Trophoblast cell (in vitro differentiated cells and primary cell): Measurements from ENCODE around the gene RAD51B.

Experiments
- DNase-seq, 2 donors: peaks; one replicate each; pipeline ENCODE4 v3.0.0-alpha.2; 2016
- H2AFZ ChIP-seq: 2 replicates; pipeline ENCODE4 v1.6.1; 2013; ENCODE audit warnings: low read length, moderate library complexity, mild to moderate bottlenecking; ENCODE audit not compliant: insufficient read depth, poor library complexity
- H2AK5ac ChIP-seq: 2 replicates; pipeline ENCODE4 v1.6.1; 2013; ENCODE audit warnings: mild to moderate bottlenecking, low read length
- H2BK120ac ChIP-seq: 2 replicates; pipeline ENCODE4 v1.6.1; 2013; ENCODE audit warnings: low read length, mild to moderate bottlenecking, moderate library complexity; ENCODE audit not compliant: insufficient read depth, poor library complexity
- H2BK12ac ChIP-seq: 2 replicates; pipeline ENCODE4 v1.6.1; 2013; ENCODE audit warnings: mild to moderate bottlenecking, low read length, moderate library complexity
- H2BK5ac ChIP-seq: 2 replicates; pipeline ENCODE4 v1.6.1; 2013; ENCODE audit warnings: low read length, low read depth, moderate library complexity, mild to moderate bottlenecking; ENCODE audit not compliant: poor library complexity
- H3K14ac ChIP-seq: 2 replicates; pipeline ENCODE4 v1.6.1; 2013; ENCODE audit warnings: mild to moderate bottlenecking, low read length
- H3K18ac ChIP-seq: 2 replicates; pipeline ENCODE4 v1.6.1; 2013; ENCODE audit warnings: mild to moderate bottlenecking, low read length
- H3K23ac ChIP-seq: 2 replicates; pipeline ENCODE4 v1.6.1; 2013; ENCODE audit warnings: low read length
- H3K27ac ChIP-seq: 2 replicates; pipeline ENCODE4 v1.5.1; 2013; ENCODE audit warnings: low read depth, mild to moderate bottlenecking, inconsistent platforms, low read length, moderate library complexity
- H3K27me3 ChIP-seq: 2 replicates; pipeline ENCODE4 v1.6.1; 2013; ENCODE audit warnings: inconsistent platforms, mild to moderate bottlenecking, low read length, moderate library complexity; ENCODE audit not compliant: insufficient read depth
- H3K36me3 ChIP-seq, 2 experiments: 1 replicate in 1 of 2; 2 replicates in 1 of 2; pipeline ENCODE4 v1.6.1; 2013; ENCODE audit warnings: low read length in 2 of 2, mild to moderate bottlenecking in 2 of 2, moderate library complexity in 1 of 2; ENCODE audit not compliant: insufficient read depth in 2 of 2, control insufficient read depth in 1 of 2
- H3K4ac ChIP-seq: 2 replicates; pipeline ENCODE4 v1.6.1; 2013; ENCODE audit warnings: low read depth, mild to moderate bottlenecking, low read length, moderate library complexity
- H3K4me1 ChIP-seq, 2 experiments: 1 replicate in 1 of 2; 2 replicates in 1 of 2; pipeline ENCODE4 v1.6.1; 2013; ENCODE audit warnings: low read length in 2 of 2, mild to moderate bottlenecking in 2 of 2, moderate library complexity in 1 of 2; ENCODE audit not compliant: insufficient read depth in 2 of 2, control insufficient read depth in 1 of 2
- H3K4me2 ChIP-seq: 2 replicates; pipeline ENCODE4 v1.6.1; 2013; ENCODE audit warnings: inconsistent platforms, mild to moderate bottlenecking, low read length, moderate library complexity
- H3K4me3 ChIP-seq: 2 replicates; pipeline ENCODE4 v1.5.1; 2013; ENCODE audit warnings: mild to moderate bottlenecking, low read depth, low read length, inconsistent platforms
- H3K79me1 ChIP-seq: one replicate; pipeline ENCODE4 v1.6.1; 2013; ENCODE audit warnings: low read length
- H3K79me2 ChIP-seq: 2 replicates; pipeline ENCODE4 v1.6.1; 2013; ENCODE audit warnings: low read length, mild to moderate bottlenecking; ENCODE audit not compliant: control insufficient read depth, insufficient read depth, poor library complexity
- H3K9ac ChIP-seq: 2 replicates; pipeline ENCODE4 v1.6.1; 2013; ENCODE audit warnings: mild to moderate bottlenecking, low read length
- H3K9me3 ChIP-seq: 2 replicates; pipeline ENCODE4 v1.6.1; 2013; ENCODE audit warnings: low read depth, mild to moderate bottlenecking, control low read depth, inconsistent platforms, low read length; ENCODE audit not compliant: insufficient read depth
- H4K12ac ChIP-seq: 2 replicates; pipeline ENCODE4 v1.6.1; 2013; ENCODE audit warnings: low read depth, mild to moderate bottlenecking, low read length, moderate library complexity
- H4K8ac ChIP-seq: 2 replicates; pipeline ENCODE4 v1.6.1; 2013; ENCODE audit warnings: low read depth, mild to moderate bottlenecking, low read length, moderate library complexity
- H4K91ac ChIP-seq: one replicate; pipeline ENCODE4 v1.6.1; 2013; ENCODE audit warnings: low read depth, mild to moderate bottlenecking, low read length, moderate library complexity
- WGBS: extraction: QIAGEN DNeasy Blood & Tissue Kit; methylation state at CpG from one replicate; pipeline ENCODE4 v1.1.7; 2013; ENCODE audit warnings: missing lambda C conversion rate; ENCODE audit not compliant: insufficient read length, insufficient coverage; ENCODE audit errors: extremely low coverage; 5-methylcytosine and 5-hydroxymethylcytosine counted together

RAD51B gene

GRCh38 chr14:68148276-68148675 lies 328.7 kb downstream of the RAD51B start:
- H4K8ac ChIP-seq: no peak overlapping the region
- peak in 1 of 2 donors; percentile 18 for DNase-seq

GRCh38 chr14:68148763-68149162 lies 329.2 kb downstream of the RAD51B start:
- no peak overlapping the region for H2AFZ ChIP-seq
- H4K8ac ChIP-seq: no peak overlapping the region
- H3K27ac ChIP-seq: no peak overlapping the region
- no peak overlapping the region for H2AK5ac ChIP-seq
- no peak overlapping the region for H4K12ac ChIP-seq
- no peak overlapping the region for H2BK12ac ChIP-seq
- H3K36me3 ChIP-seq: no peaks in the 10 kb centered on the region
- no peak overlapping the region for H3K18ac ChIP-seq
- no peak for DNase-seq
- no peak overlapping the region for H3K4ac ChIP-seq
- no peaks in the 10 kb centered on the region for H3K27me3 ChIP-seq
- no peak overlapping the region for H3K4me2 ChIP-seq
- H2BK5ac ChIP-seq: no peak overlapping the region
- H2BK120ac ChIP-seq: no peak overlapping the region
- peaks cover 15% of the 10 kb centered on the region for H3K79me1 ChIP-seq
- H3K14ac ChIP-seq: no peak overlapping the region
- peaks cover 7 to 8% of the 10 kb centered on the region in 2 experiments for H3K4me1 ChIP-seq
- no peak overlapping the region for H3K4me3 ChIP-seq
- H3K9ac ChIP-seq: no peak overlapping the region
- H3K9me3 ChIP-seq: no peaks in the 10 kb centered on the region
- no peaks in the 10 kb centered on the region for H3K79me2 ChIP-seq
- no peak overlapping the region for H4K91ac ChIP-seq
- no peak overlapping the region for H3K23ac ChIP-seq

More at GRCh38 chr14:68148276-68148675, 328.7 kb downstream of the RAD51B start:
- Histone ChIP-seq H2BK120ac (no peak overlapping the region), H4K91ac (no peak overlapping the region), H3K9ac (no peak overlapping the region), H3K79me1 (peaks cover 20% of the 10 kb centered on the region), H3K9me3 (no peaks in the 10 kb centered on the region), H3K4me1 (peaks cover 10 to 11% of the 10 kb centered on the region in 2 experiments), H2AK5ac (no peak overlapping the region), H3K4me2 (no peak overlapping the region), H2AFZ (no peak overlapping the region), H3K23ac (no peak overlapping the region), H4K12ac (no peak overlapping the region), H3K79me2 (peaks cover 4% of the 10 kb centered on the region), H3K27ac (no peak overlapping the region), H3K4me3 (no peak overlapping the region), H2BK12ac (no peak overlapping the region), H3K27me3 (no peaks in the 10 kb centered on the region), H3K14ac (no peak overlapping the region), H2BK5ac (no peak overlapping the region), H3K18ac (no peak overlapping the region), H3K4ac (no peak overlapping the region), H3K36me3 (no peaks in the 10 kb centered on the region)
- WGBS: no CpG with 5 or more reads among the region's 3 CpGs

- H3K4ac ChIP-seq: no peak overlapping the region
- no peaks in the 10 kb centered on the region for H3K9me3 ChIP-seq
- H4K91ac ChIP-seq: no peak overlapping the region
- H3K27me3 ChIP-seq: no peaks in the 10 kb centered on the region
- peaks cover 2 to 8% of the 10 kb centered on the region in 2 experiments for H3K4me1 ChIP-seq
- H3K4me2 ChIP-seq: no peak overlapping the region
- no CpG with 5 or more reads among the region's 1 CpG for WGBS
- H3K14ac ChIP-seq: no peak overlapping the region
- no peak overlapping the region for H3K27ac ChIP-seq
- H3K18ac ChIP-seq: no peak overlapping the region
- H3K9ac ChIP-seq: no peak overlapping the region
- no peaks in the 10 kb centered on the region for H3K36me3 ChIP-seq
- H2AFZ ChIP-seq: no peak overlapping the region
- peaks cover 3% of the 10 kb centered on the region for H3K79me2 ChIP-seq
- no peak overlapping the region for H2AK5ac ChIP-seq
- peaks cover 6% of the 10 kb centered on the region for H3K79me1 ChIP-seq
- H4K12ac ChIP-seq: no peak overlapping the region
- H3K4me3 ChIP-seq: no peak overlapping the region
- no peak overlapping the region for H2BK12ac ChIP-seq
- H2BK120ac ChIP-seq: no peak overlapping the region
- H4K8ac ChIP-seq: no peak overlapping the region
- no peak overlapping the region for H2BK5ac ChIP-seq
- H3K23ac ChIP-seq: no peak overlapping the region
- DNase-seq: no peak
Measured at GRCh38 chr14:68153275-68153674, 333.7 kb downstream of the RAD51B start.

GRCh38 chr14:68154275-68154674 lies 334.7 kb downstream of the RAD51B start:
- Histone ChIP-seq H2BK120ac (no peak overlapping the region), H3K4me2 (no peak overlapping the region), H3K9ac (no peak overlapping the region), H3K9me3 (no peaks in the 10 kb centered on the region), H3K79me2 (peaks cover 3% of the 10 kb centered on the region), H3K14ac (no peak overlapping the region), H3K18ac (no peak overlapping the region), H3K27me3 (no peaks in the 10 kb centered on the region), H2BK5ac (no peak overlapping the region), H3K36me3 (no peaks in the 10 kb centered on the region), H3K4ac (no peak overlapping the region), H2AK5ac (no peak overlapping the region), H3K23ac (no peak overlapping the region), H3K27ac (peak overlapping the region; percentile 15), H3K79me1 (peaks cover 6% of the 10 kb centered on the region), H2BK12ac (no peak overlapping the region), H4K91ac (no peak overlapping the region), H4K12ac (no peak overlapping the region), H4K8ac (no peak overlapping the region), H3K4me1 (peaks cover 2 to 8% of the 10 kb centered on the region in 2 experiments), H3K4me3 (no peak overlapping the region), H2AFZ (no peak overlapping the region)
- no peak for DNase-seq
- no CpG with 5 or more reads among the region's 2 CpGs for WGBS
